H9 (cell line): ENCODE measurements around the gene IFRD2. TPM values are rescaled to one million over a fixed set of nuclear protein-coding genes. Genes with fewer than 3 reads are reported as not detected.

Experiments used
- DNase-seq: peaks from one replicate; pipeline ENCODE4 v3.0.0-alpha.2; 2017
- H2AFZ ChIP-seq: one replicate; pipeline ENCODE4 v1.6.1; 2013; ENCODE audit warnings: mild to moderate bottlenecking, low read length, control low read depth, moderate library complexity
- H2AK5ac ChIP-seq: 2 replicates; pipeline ENCODE4 v1.6.1; 2013; ENCODE audit warnings: low read length, control low read depth, mixed read lengths; ENCODE audit not compliant: insufficient read length
- H2BK120ac ChIP-seq: one replicate; pipeline ENCODE4 v1.6.1; 2013; ENCODE audit warnings: low read depth, mild to moderate bottlenecking, low read length, control low read depth, inconsistent platforms; ENCODE audit not compliant: poor library complexity, severe bottlenecking
- H2BK12ac ChIP-seq: 2 replicates; pipeline ENCODE4 v1.6.1; 2013; ENCODE audit warnings: low read length, control low read depth, mixed read lengths, low read depth; ENCODE audit not compliant: insufficient read length
- H2BK15ac ChIP-seq: 2 replicates; pipeline ENCODE4 v1.6.1; 2013; ENCODE audit warnings: low read depth, low read length, control low read depth
- H2BK20ac ChIP-seq: one replicate; pipeline ENCODE4 v1.6.1; 2013; ENCODE audit warnings: low read depth, mild to moderate bottlenecking, low read length, control low read depth, inconsistent platforms; ENCODE audit not compliant: poor library complexity, severe bottlenecking
- H2BK5ac ChIP-seq: 2 replicates; pipeline ENCODE4 v1.6.1; 2013; ENCODE audit warnings: low read length, control low read depth, mixed read lengths; ENCODE audit not compliant: insufficient read length
- H3K14ac ChIP-seq: 2 replicates; pipeline ENCODE4 v1.6.1; 2013; ENCODE audit warnings: low read length, control low read depth; ENCODE audit not compliant: insufficient read depth
- H3K18ac ChIP-seq: 2 replicates; pipeline ENCODE4 v1.6.1; 2013; ENCODE audit warnings: low read depth, mild to moderate bottlenecking, mixed read lengths, low read length, control low read depth; ENCODE audit not compliant: insufficient read length
- H3K23ac ChIP-seq: 2 replicates; pipeline ENCODE4 v1.6.1; 2013; ENCODE audit warnings: low read length, control low read depth, mixed read lengths, low read depth; ENCODE audit not compliant: insufficient read length
- H3K23me2 ChIP-seq: 2 replicates; pipeline ENCODE4 v1.6.1; 2013; ENCODE audit warnings: low read depth, mild to moderate bottlenecking, mixed read lengths, low read length, control low read depth; ENCODE audit not compliant: insufficient read length, poor library complexity, severe bottlenecking
- H3K27ac ChIP-seq: 2 replicates; pipeline ENCODE4 v1.5.1; 2013; ENCODE audit warnings: low read length, control low read depth, mixed read lengths, low read depth; ENCODE audit not compliant: insufficient read length
- H3K27me3 ChIP-seq: 2 replicates; pipeline ENCODE4 v1.6.1; 2013; ENCODE audit warnings: low read length, control low read depth, inconsistent platforms; ENCODE audit not compliant: insufficient read depth
- H3K4ac ChIP-seq: 2 replicates; pipeline ENCODE4 v1.6.1; 2013; ENCODE audit warnings: low read depth, mild to moderate bottlenecking, control low read depth, inconsistent platforms, low read length, moderate library complexity
- H3K4me1 ChIP-seq: 2 replicates; pipeline ENCODE4 v1.6.1; 2013; ENCODE audit warnings: low read length, control low read depth, inconsistent platforms; ENCODE audit not compliant: insufficient read depth
- H3K4me2 ChIP-seq: 2 replicates; pipeline ENCODE4 v1.6.1; 2013; ENCODE audit warnings: low read length, control low read depth, mixed read lengths; ENCODE audit not compliant: insufficient read length, insufficient read depth
- H3K56ac ChIP-seq: 2 replicates; pipeline ENCODE4 v1.6.1; 2013; ENCODE audit warnings: low read depth, mild to moderate bottlenecking, mixed read lengths, low read length, control low read depth; ENCODE audit not compliant: insufficient read length
- H3K79me1 ChIP-seq: 2 replicates; pipeline ENCODE4 v1.6.1; 2013; ENCODE audit warnings: low read depth, mild to moderate bottlenecking, moderate library complexity, low read length, control low read depth, inconsistent platforms; ENCODE audit not compliant: insufficient read depth, poor library complexity, severe bottlenecking
- H3K79me2 ChIP-seq: 2 replicates; pipeline ENCODE4 v1.6.1; 2013; ENCODE audit warnings: low read length, control low read depth, inconsistent platforms; ENCODE audit not compliant: insufficient read depth
- H3K9ac ChIP-seq: 2 replicates; pipeline ENCODE4 v1.6.1; 2013; ENCODE audit warnings: low read length, control low read depth, mixed read lengths; ENCODE audit not compliant: insufficient read length; ENCODE audit errors: extremely low read depth
- H3K9me3 ChIP-seq: one replicate; pipeline ENCODE4 v1.6.1; 2013; ENCODE audit warnings: low read depth, low read length, inconsistent platforms; ENCODE audit not compliant: control insufficient read depth
- H3T11ph ChIP-seq: one replicate; pipeline ENCODE4 v1.6.1; 2013; ENCODE audit warnings: mild to moderate bottlenecking, low read length, control low read depth, inconsistent platforms
- H4K20me1 ChIP-seq: one replicate; pipeline ENCODE4 v1.6.1; 2013; ENCODE audit not compliant: control insufficient read depth, insufficient read length, insufficient read depth
- H4K5ac ChIP-seq: 2 replicates; pipeline ENCODE4 v1.6.1; 2013; ENCODE audit warnings: low read depth, mild to moderate bottlenecking, mixed read lengths, low read length, control low read depth; ENCODE audit not compliant: insufficient read length
- H4K8ac ChIP-seq: replicated peaks from 2 replicates; pipeline ENCODE4 v1.6.1; 2013; ENCODE audit warnings: low read length, control low read depth, mixed read lengths, low read depth; ENCODE audit not compliant: insufficient read length
- H4K91ac ChIP-seq: 2 replicates; pipeline ENCODE4 v1.6.1; 2013; ENCODE audit warnings: low read depth, mild to moderate bottlenecking, moderate library complexity, mixed read lengths, low read length, control low read depth; ENCODE audit not compliant: insufficient read length
- H3K27ac Mint-ChIP-seq, 3 experiments: 2 replicates in 2 of 3; 3 replicates in 1 of 3; pipeline ENCODE4 v1.8.0; 2020 to 2021; ENCODE audit warnings: mixed read lengths in 3 of 3, mild to moderate bottlenecking in 1 of 3, moderate library complexity in 1 of 3
- H3K27me3 Mint-ChIP-seq: 2 replicates; pipeline ENCODE4 v1.8.0; 2021; ENCODE audit warnings: low read depth, mild to moderate bottlenecking, moderate library complexity, mixed read lengths
- H3K36me3 Mint-ChIP-seq, 3 experiments: 2 replicates in 2 of 3; 3 replicates in 1 of 3; pipeline ENCODE4 v1.8.0; 2020 to 2021; ENCODE audit warnings: low read depth in 3 of 3, mixed read lengths in 3 of 3; ENCODE audit not compliant: insufficient read depth in 1 of 3
- H3K4me1 Mint-ChIP-seq, 2 experiments: 2 replicates each; pipeline ENCODE4 v1.8.0; 2020; ENCODE audit warnings: mixed read lengths in 2 of 2
- H3K4me3 Mint-ChIP-seq, 2 experiments: 2 replicates in 1 of 2; 3 replicates in 1 of 2; pipeline ENCODE4 v1.8.0; 2020 to 2021; ENCODE audit warnings: mild to moderate bottlenecking in 2 of 2, mixed read lengths in 2 of 2, moderate library complexity in 1 of 2
- H3K9me3 Mint-ChIP-seq, 2 experiments: 2 replicates in 1 of 2; 3 replicates in 1 of 2; pipeline ENCODE4 v1.8.0; 2020; ENCODE audit warnings: mild to moderate bottlenecking in 2 of 2, mixed read lengths in 2 of 2, moderate library complexity in 1 of 2
- CTCF ChIP-seq: fragments of 200-600 bp; sonication (generic); conservative IDR thresholded peaks from 3 replicates; pipeline ENCODE4 v1.8.0; 2021; ENCODE audit warnings: antibody characterized with exemption, mild to moderate bottlenecking
- WGBS: extraction: QIAGEN DNeasy Blood & Tissue Kit; methylation state at CpG from one replicate; pipeline ENCODE4 v1.1.7; 2013; ENCODE audit warnings: missing lambda C conversion rate, low lambda C conversion rate, mixed read lengths; ENCODE audit not compliant: insufficient read length; ENCODE audit errors: extremely low coverage; 5-methylcytosine and 5-hydroxymethylcytosine counted together
- total RNA-seq: library from RNA; stranded (reverse); gene quantifications from 2 replicates; pipeline ENCODE4 v1.2.1, GENCODE V29; 2021

IFRD2 gene
- total RNA-seq, 1 experiment from 2014 or later, result 109 TPM

DNA sequence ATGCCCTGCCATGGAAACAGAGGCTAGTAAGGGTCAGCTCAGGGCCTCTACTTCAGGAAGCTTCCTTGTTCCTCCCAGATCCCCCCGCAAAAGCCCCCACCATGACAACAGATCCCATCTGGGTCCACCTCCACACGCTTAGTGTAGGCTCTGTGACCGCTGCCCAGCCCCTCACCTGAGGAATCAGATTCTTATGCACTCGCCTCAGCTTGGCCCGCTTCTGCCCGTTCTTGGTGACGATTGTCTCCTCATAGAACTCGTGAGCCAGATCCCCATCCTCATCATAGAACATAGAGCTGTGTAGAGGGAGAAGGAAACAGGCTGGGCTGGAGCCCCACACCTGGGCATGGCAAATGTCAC is 33.9 kb upstream of the IFRD2 start:
- Histone ChIP-seq H2BK20ac (no peak overlapping the region), H4K91ac (no peak overlapping the region), H3K9ac (no peak overlapping the region), H2BK120ac (no peak overlapping the region), H3K4ac (no peak overlapping the region), H3K79me1 (peaks cover 6% of the 10 kb centered on the region), H3K9me3 (no peaks in the 10 kb centered on the region), H4K8ac (no peak overlapping the region), H2BK5ac (no peak overlapping the region), H2BK15ac (no peak overlapping the region), H2AFZ (no peak overlapping the region), H3K4me2 (no peak overlapping the region), H3K4me1 (peaks cover 6% of the 10 kb centered on the region; the same call in 1 of the 2 replicates), H2AK5ac (no peak overlapping the region), H4K20me1 (no peaks in the 10 kb centered on the region), H2BK12ac (no peak overlapping the region), H3K79me2 (peaks cover 4% of the 10 kb centered on the region; the same call in 1 of the 2 replicates), H3K27ac (no peak overlapping the region), H3K18ac (no peak overlapping the region), H3K56ac (no peak overlapping the region), H3K27me3 (no peaks in the 10 kb centered on the region), H3K14ac (no peak overlapping the region), H4K5ac (no peak overlapping the region), H3T11ph (no peak overlapping the region), H3K23me2 (peaks cover 21% of the 10 kb centered on the region), H3K23ac (no peak overlapping the region)
- peak overlapping the region; percentile 88 to 96; a peak in 4 of 5 replicates for H3K4me3 Mint-ChIP-seq
- no CpG with 5 or more reads among the region's 8 CpGs for WGBS
- H3K36me3 Mint-ChIP-seq, result peaks cover 21 to 44% (median 28%) of the 10 kb centered on the region in 3 experiments; a peak in 6 of 7 replicates
- H3K27ac Mint-ChIP-seq, result no peak overlapping the region
- no peak for DNase-seq
- no peaks in the 10 kb centered on the region for H3K9me3 Mint-ChIP-seq
- H3K4me1 Mint-ChIP-seq, result peaks cover 15 to 31% of the 10 kb centered on the region in 2 experiments
- TF ChIP-seq CTCF, result no peak
- H3K27me3 Mint-ChIP-seq, result no peaks in the 10 kb centered on the region; the same call in 1 of the 2 replicates
